H1 (cell line): ENCODE data around the gene SYNDIG1. TPM values are rescaled to one million over a fixed set of nuclear protein-coding genes. Genes with fewer than 3 reads are reported as not detected.
A peak's percentile ranks its signal among the peaks of the same experiment; 100 is the strongest.

Experiments used
- CTCF ChIA-PET: fragments of 300-600 bp; sonication (Branson Sonifier 250); formaldehyde crosslinking; loops from one replicate; lab custom pipeline; 2021; ENCODE audit not compliant: partially characterized antibody; lab: Charles Lee
- POLR2A ChIA-PET: fragments of 300-600 bp; sonication (Branson Sonifier 250); formaldehyde crosslinking; loops from one replicate; lab custom pipeline; 2021; ENCODE audit warnings: inconsistent platforms; ENCODE audit not compliant: partially characterized antibody; lab: Charles Lee
- DNase-seq, 2 experiments: peaks; one replicate each; pipeline versions ENCODE4 v3.0.0 to v3.0.0-alpha.2; 2010 to 2022; ENCODE audit warnings: low spot score in 2 of 2, low read depth in 1 of 2, mixed read lengths in 1 of 2
- FAIRE-seq: peaks from 2 replicates; lab custom pipeline; 2011; peaks lifted over from hg19 to GRCh38; lab: Jason Lieb, UNC
- H2AFZ ChIP-seq: 2 replicates; pipeline ENCODE4 v1.8.1; 2012; ENCODE audit warnings: low read length, inconsistent platforms
- H2AK5ac ChIP-seq: 2 replicates; pipeline ENCODE4 v1.6.1; 2013; ENCODE audit warnings: low read depth, low read length
- H2BK120ac ChIP-seq: replicated peaks from 2 replicates; pipeline ENCODE3; 2013; ENCODE audit warnings: low read depth, low read length, inconsistent platforms
- H2BK12ac ChIP-seq: 2 replicates; pipeline ENCODE4 v1.6.1; 2013; ENCODE audit warnings: low read depth, low read length
- H2BK15ac ChIP-seq: 2 replicates; pipeline ENCODE4 v1.6.1; 2013; ENCODE audit warnings: low read length
- H2BK20ac ChIP-seq: 2 replicates; pipeline ENCODE4 v1.6.1; 2013; ENCODE audit warnings: low read length
- H2BK5ac ChIP-seq: 2 replicates; pipeline ENCODE4 v1.6.1; 2013; ENCODE audit warnings: low read depth, low read length
- H3K14ac ChIP-seq: 2 replicates; pipeline ENCODE4 v1.6.1; 2013; ENCODE audit warnings: inconsistent platforms; ENCODE audit not compliant: insufficient read length
- H3K18ac ChIP-seq: 2 replicates; pipeline ENCODE4 v1.6.1; 2013; ENCODE audit warnings: low read length; ENCODE audit errors: extremely low read depth
- H3K23ac ChIP-seq: 2 replicates; pipeline ENCODE4 v1.6.1; 2013; ENCODE audit warnings: inconsistent platforms; ENCODE audit not compliant: insufficient read length
- H3K23me2 ChIP-seq: 2 replicates; pipeline ENCODE4 v1.6.1; 2013; ENCODE audit warnings: low read depth, low read length
- H3K27ac ChIP-seq: 2 replicates; pipeline ENCODE4 v1.6.1; 2011; ENCODE audit warnings: low read depth, low read length, inconsistent platforms
- H3K27me3 ChIP-seq, 4 experiments: replicated peaks in 1 of 4; 1 replicate in 1 of 4; 2 replicates in 3 of 4; pipeline versions ENCODE4 v1.6.1 to v1.8.1; 2011 to 2013; ENCODE audit warnings: low read length in 3 of 4, mild to moderate bottlenecking in 3 of 4, inconsistent platforms in 2 of 4, mixed read lengths in 2 of 4, moderate library complexity in 1 of 4; ENCODE audit not compliant: control insufficient read depth in 3 of 4, insufficient read depth in 3 of 4; ENCODE audit errors: extremely low read depth in 1 of 4
- H3K36me3 ChIP-seq, 4 experiments: 2 replicates each; pipeline versions ENCODE4 v1.6.1 to v1.8.1; 2011 to 2013; ENCODE audit warnings: mild to moderate bottlenecking in 4 of 4, low read length in 3 of 4, moderate library complexity in 2 of 4, control low read depth in 1 of 4, inconsistent platforms in 1 of 4; ENCODE audit not compliant: insufficient read depth in 4 of 4, control insufficient read depth in 2 of 4
- H3K4ac ChIP-seq: replicated peaks from 2 replicates; pipeline ENCODE3; 2013; ENCODE audit warnings: low read length, low read depth, mixed read lengths, inconsistent platforms; ENCODE audit not compliant: insufficient read length
- H3K4me1 ChIP-seq, 4 experiments: replicated peaks in 1 of 4; 1 replicate in 1 of 4; 2 replicates in 3 of 4; pipeline versions ENCODE4 v1.6.1 to v1.8.1; 2011 to 2013; ENCODE audit warnings: low read length in 3 of 4, inconsistent platforms in 2 of 4, mixed read lengths in 1 of 4; ENCODE audit not compliant: insufficient read depth in 4 of 4, control insufficient read depth in 3 of 4
- H3K4me2 ChIP-seq, 2 experiments: 2 replicates each; pipeline versions ENCODE4 v1.6.1 to v1.8.1; 2011 to 2013; ENCODE audit warnings: low read depth in 2 of 2, low read length in 2 of 2, control low read depth in 1 of 2, inconsistent platforms in 1 of 2, mild to moderate bottlenecking in 1 of 2; ENCODE audit not compliant: insufficient read depth in 1 of 2
- H3K4me3 ChIP-seq, 4 experiments: fragments of 200-600, 300-600 bp in 1 of 4; sonication (generic), shearing (Covaris generic), sonication (Bioruptor Twin) in 1 of 4; 2 replicates each; pipeline versions ENCODE4 v1.5.1 to v1.8.1; 2011 to 2016; ENCODE audit warnings: low read length in 4 of 4, low read depth in 3 of 4, control low read depth in 2 of 4, inconsistent platforms in 2 of 4, mild to moderate bottlenecking in 2 of 4, mixed read lengths in 1 of 4, moderate library complexity in 1 of 4; ENCODE audit not compliant: insufficient read depth in 2 of 4; ENCODE audit errors: extremely low read depth in 1 of 4
- H3K56ac ChIP-seq: replicated peaks from 2 replicates; pipeline ENCODE3; 2013; ENCODE audit warnings: low read depth, mild to moderate bottlenecking, mixed read lengths, low read length, inconsistent platforms; ENCODE audit not compliant: insufficient read length
- H3K79me1 ChIP-seq: 2 replicates; pipeline ENCODE4 v1.6.1; 2013; ENCODE audit warnings: low read depth, low read length, control low read depth
- H3K79me2 ChIP-seq, 2 experiments: 2 replicates each; pipeline versions ENCODE4 v1.6.1 to v1.8.1; 2012 to 2013; ENCODE audit warnings: low read length in 2 of 2, mild to moderate bottlenecking in 2 of 2, inconsistent platforms in 1 of 2; ENCODE audit not compliant: insufficient read depth in 2 of 2, control insufficient read depth in 1 of 2
- H3K9ac ChIP-seq, 4 experiments: replicated peaks in 1 of 4; 1 replicate in 1 of 4; 2 replicates in 3 of 4; pipeline versions ENCODE4 v1.6.1 to v1.8.1; 2011 to 2013; ENCODE audit warnings: low read depth in 3 of 4, low read length in 3 of 4, control low read depth in 2 of 4, mild to moderate bottlenecking in 2 of 4, moderate library complexity in 2 of 4, inconsistent platforms in 1 of 4; ENCODE audit errors: extremely low read depth in 1 of 4
- H3K9me3 ChIP-seq, 2 experiments: 2 replicates each; pipeline versions ENCODE4 v1.6.1 to v1.8.1; 2012 to 2013; ENCODE audit warnings: mild to moderate bottlenecking in 2 of 2, moderate library complexity in 2 of 2, control low read depth in 1 of 2, inconsistent platforms in 1 of 2, low read depth in 1 of 2, low read length in 1 of 2, mixed read lengths in 1 of 2; ENCODE audit not compliant: insufficient read depth in 2 of 2
- H4K20me1 ChIP-seq, 2 experiments: replicated peaks in 1 of 2; 2 replicates each; pipeline versions ENCODE3 to v1.8.1; 2011 to 2013; ENCODE audit warnings: inconsistent platforms in 2 of 2, low read length in 2 of 2, mild to moderate bottlenecking in 1 of 2; ENCODE audit not compliant: insufficient read depth in 2 of 2, control insufficient read depth in 1 of 2
- H4K5ac ChIP-seq: 2 replicates; pipeline ENCODE4 v1.6.1; 2013; ENCODE audit warnings: low read length, low read depth, mixed read lengths, inconsistent platforms; ENCODE audit not compliant: insufficient read length
- H4K8ac ChIP-seq: 2 replicates; pipeline ENCODE4 v1.8.0; 2013; ENCODE audit warnings: mild to moderate bottlenecking, moderate library complexity, low read length, inconsistent platforms; ENCODE audit not compliant: insufficient read depth; ENCODE audit errors: extremely low read depth
- H4K91ac ChIP-seq: replicated peaks from 2 replicates; pipeline ENCODE3; 2013; ENCODE audit warnings: low read length, mixed read lengths, inconsistent platforms; ENCODE audit not compliant: insufficient read length
- CBX5 ChIP-seq: fragments of 300-800, 300-1000 bp; sonication (generic); IDR thresholded peaks from 2 replicates; pipeline ENCODE4 v1.7.1; 2016; ENCODE audit warnings: antibody characterized with exemption, low read length, low read depth
- CREB1 ChIP-seq: IDR thresholded peaks from 2 replicates; pipeline ENCODE4 v1.6.1; 2012; ENCODE audit warnings: inconsistent platforms
- KDM1A ChIP-seq: fragments of 200-600, 300-600 bp; sonication (generic); IDR thresholded peaks from 2 replicates; pipeline ENCODE4 v1.7.1; 2016; ENCODE audit warnings: mild to moderate bottlenecking, low read length, borderline replicate concordance
- RAD21 ChIP-seq, 2 experiments: IDR thresholded peaks in 1 of 2; conservative IDR thresholded peaks in 1 of 2; 2 replicates each; pipeline ENCODE4 v1.6.1; 2011; ENCODE audit warnings: low read depth in 2 of 2, low read length in 2 of 2, improper control_type of control experiment in 1 of 2, inconsistent platforms in 1 of 2, mild to moderate bottlenecking in 1 of 2, moderate library complexity in 1 of 2
- RFX5 ChIP-seq: IDR thresholded peaks from 2 replicates; pipeline ENCODE4 v1.6.1; 2011; ENCODE audit warnings: low read depth, low read length, improper control_type of control experiment, borderline replicate concordance
- SUZ12 ChIP-seq: fragments of 200-600 bp; sonication (generic); IDR thresholded peaks from 2 replicates; pipeline ENCODE4 v1.6.1; 2012; ENCODE audit warnings: mild to moderate bottlenecking, inconsistent platforms, low read length, moderate library complexity, mixed read lengths
- TBP ChIP-seq: IDR thresholded peaks from 2 replicates; pipeline ENCODE4 v1.6.1; 2011; ENCODE audit warnings: low read depth, low read length, improper control_type of control experiment
- WGBS, 2 experiments: shearing (Covaris generic) in 1 of 2; methylation state at CpG; one replicate each; pipeline versions ENCODE4 v1.1.6 to v1.1.7; 2013 to 2015; ENCODE audit warnings: low lambda C conversion rate in 2 of 2, mixed read lengths in 2 of 2, inconsistent platforms in 1 of 2, low coverage in 1 of 2, missing lambda C conversion rate in 1 of 2; ENCODE audit not compliant: insufficient replicate concordance in 2 of 2, insufficient coverage in 1 of 2, insufficient read length in 1 of 2; ENCODE audit errors: extremely low coverage in 1 of 2, missing lambda C conversion rate in 1 of 2; 5-methylcytosine and 5-hydroxymethylcytosine counted together
- polyA plus RNA-seq, 7 experiments: library from polyadenylated mRNA; depleted of rRNA in 3 of 7; stranded (reverse) in 5 of 7; unstranded in 2 of 7; fragments of >200 nt in 5 of 7; fragments of 200-250 nt in 2 of 7; gene quantifications; 1 replicate in 5 of 7; 2 replicates in 1 of 7; 4 replicates in 1 of 7; pipeline versions ENCODE4 v1.2.1 to v1.2.3, GENCODE V29; 2011 to 2013; ENCODE audit warnings: missing spikeins in 2 of 7, mixed read lengths in 2 of 7
- total RNA-seq: library from RNA; stranded (reverse); fragmentation: NEBNext Ultra II Directional; extraction: Animal tissue kit (Norgen Biotek cat#: 25700); gene quantifications from 2 replicates; pipeline ENCODE4 v1.2.1, GENCODE V29; 2021
- TF ChIP-seq, protein P1 (sequence below): IDR thresholded peaks from 2 replicates; pipeline ENCODE4 v1.6.1; 2012; ENCODE audit warnings: low read length, inconsistent platforms

The SYNDIG1 gene
- total and polyA plus RNA-seq, 2 of the 8 experiments (the other 6 are each of a cell fraction or from before 2014, with no cell fraction given), result 6.5 to 7.8 TPM

- TF ChIP-seq RFX5 (no peak), CREB1 (no peak), SUZ12 (no peak), RAD21 (IDR thresholded peaks at IDR 0.05 in 1 of 2, conservative IDR thresholded peaks at IDR 0.05 in 1 of 2; ENCODE audit: low read depth in 2 of 2, low read length in 2 of 2) (peak in 1 of 2 experiments; percentile 22; a peak in 1 of 4 replicates), TBP (no peak), KDM1A (no peak), CBX5 (no peak)
- TF ChIP-seq, protein P1, sequence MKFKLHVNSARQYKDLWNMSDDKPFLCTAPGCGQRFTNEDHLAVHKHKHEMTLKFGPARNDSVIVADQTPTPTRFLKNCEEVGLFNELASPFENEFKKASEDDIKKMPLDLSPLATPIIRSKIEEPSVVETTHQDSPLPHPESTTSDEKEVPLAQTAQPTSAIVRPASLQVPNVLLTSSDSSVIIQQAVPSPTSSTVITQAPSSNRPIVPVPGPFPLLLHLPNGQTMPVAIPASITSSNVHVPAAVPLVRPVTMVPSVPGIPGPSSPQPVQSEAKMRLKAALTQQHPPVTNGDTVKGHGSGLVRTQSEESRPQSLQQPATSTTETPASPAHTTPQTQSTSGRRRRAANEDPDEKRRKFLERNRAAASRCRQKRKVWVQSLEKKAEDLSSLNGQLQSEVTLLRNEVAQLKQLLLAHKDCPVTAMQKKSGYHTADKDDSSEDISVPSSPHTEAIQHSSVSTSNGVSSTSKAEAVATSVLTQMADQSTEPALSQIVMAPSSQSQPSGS, result no peak
- TF ChIP-seq, all 59 proteins: peak for 1
- Histone ChIP-seq H3K4me2 (no peak overlapping the region), H2BK12ac (no peak overlapping the region), H2BK120ac (no peak overlapping the region), H2BK5ac (peak overlapping the region; percentile 38; the same call in 1 of the 2 replicates), H3K56ac (no peak overlapping the region), H3K4me3 (no peak overlapping the region), H3K23me2 (no peaks in the 10 kb centered on the region), H3K18ac (no peak overlapping the region), H2AFZ (no peak overlapping the region), H2AK5ac (no peak overlapping the region), H3K27ac (no peak overlapping the region), H3K79me1 (no peaks in the 10 kb centered on the region), H3K4me1 (peaks cover 3 to 9% (median 5%) of the 10 kb centered on the region in 4 experiments; a peak in 6 of 7 replicates), H4K91ac (no peak overlapping the region), H3K79me2 (no peaks in the 10 kb centered on the region), H3K9ac (no peak overlapping the region), H2BK15ac (peak overlapping the region; percentile 73; the same call in 1 of the 2 replicates), H4K20me1 (no peaks in the 10 kb centered on the region), H3K23ac (no peak overlapping the region), H3K36me3 (no peaks in the 10 kb centered on the region), H3K14ac (no peak overlapping the region), H3K27me3 (peaks cover 0 to 5% (median 0%) of the 10 kb centered on the region in 4 experiments; a peak in 2 of 7 replicates), H4K5ac (no peak overlapping the region), H4K8ac (peak overlapping the region; percentile 3; the same call in 1 of the 2 replicates), H3K4ac (no peak overlapping the region), H2BK20ac (peak overlapping the region; percentile 72; the same call in 1 of the 2 replicates), H3K9me3 (no peaks in the 10 kb centered on the region)
- ChIA-PET CTCF (interaction anchor here (0.6 kb wide), 1 partner anchor 132 kb away, joined by 3 read pairs; no protein-coding TSS in a partner anchor), POLR2A (no interaction called here)
- no peak for FAIRE-seq
- DNase-seq, result no peak
- 89% methylated on average over 9 of the region's 9 CpGs; no CpG with 5 or more reads in 1 of the 2 experiments for WGBS, 2 experiments
These were observed 16.8 kb upstream of the SYNDIG1 start for GRCh38 chr20:24452498-24453127.
